ENCODE data around the gene UBALD2.
"Not testable (repeated sequence)": the region's sequence is repeated elsewhere in the genome, so short reads cannot be mapped to it uniquely, and the experiment has no call there.

Gene UBALD2

GRCh38 chr17:76266244-76266938 is 1.2 kb downstream of the UBALD2 start:
- FAIRE-seq: no peak

GRCh38 chr17:76267051-76267576 is 2.0 kb downstream of the UBALD2 start:
- no peak for FAIRE-seq

- FAIRE-seq: not testable (repeated sequence)
Observed at GRCh38 chr17:76267581-76268001, 2.4 kb downstream of the UBALD2 start.

GRCh38 chr17:76268015-76268749 is 3.0 kb downstream of the UBALD2 start:
- FAIRE-seq: no peak

- no peak for FAIRE-seq
Observed at GRCh38 chr17:76268991-76269981, 4.1 kb downstream of the UBALD2 start.

GRCh38 chr17:76270127-76270592 is 5.0 kb downstream of the UBALD2 start:
- no peak for FAIRE-seq

GRCh38 chr17:76270770-76271668 is 5.9 kb downstream of the UBALD2 start:
- no peak for FAIRE-seq

GRCh38 chr17:76271669-76272540 is 6.8 kb downstream of the UBALD2 start:
- FAIRE-seq: no peak

- no peak for FAIRE-seq
Observed at GRCh38 chr17:76272541-76273444, 7.6 kb downstream of the UBALD2 start.

- no peak for FAIRE-seq
Observed at GRCh38 chr17:76273445-76274111, 8.4 kb downstream of the UBALD2 start.

GRCh38 chr17:76274112-76274956 is 9.2 kb downstream of the UBALD2 start:
- FAIRE-seq: no peak

GRCh38 chr17:76275382-76276068 is 10.4 kb downstream of the UBALD2 start:
- FAIRE-seq: no peak

GRCh38 chr17:76276069-76276431 is 10.9 kb downstream of the UBALD2 start:
- FAIRE-seq: no peak

- FAIRE-seq: no peak
Observed at GRCh38 chr17:76276461-76277299, 11.5 kb downstream of the UBALD2 start.

GRCh38 chr17:76277300-76278267 is 12.4 kb downstream of the UBALD2 start:
- FAIRE-seq: no peak

All from endometrium (tissue), 2 donors.